ENCODE results near the gene CCNL2.

DNA sequence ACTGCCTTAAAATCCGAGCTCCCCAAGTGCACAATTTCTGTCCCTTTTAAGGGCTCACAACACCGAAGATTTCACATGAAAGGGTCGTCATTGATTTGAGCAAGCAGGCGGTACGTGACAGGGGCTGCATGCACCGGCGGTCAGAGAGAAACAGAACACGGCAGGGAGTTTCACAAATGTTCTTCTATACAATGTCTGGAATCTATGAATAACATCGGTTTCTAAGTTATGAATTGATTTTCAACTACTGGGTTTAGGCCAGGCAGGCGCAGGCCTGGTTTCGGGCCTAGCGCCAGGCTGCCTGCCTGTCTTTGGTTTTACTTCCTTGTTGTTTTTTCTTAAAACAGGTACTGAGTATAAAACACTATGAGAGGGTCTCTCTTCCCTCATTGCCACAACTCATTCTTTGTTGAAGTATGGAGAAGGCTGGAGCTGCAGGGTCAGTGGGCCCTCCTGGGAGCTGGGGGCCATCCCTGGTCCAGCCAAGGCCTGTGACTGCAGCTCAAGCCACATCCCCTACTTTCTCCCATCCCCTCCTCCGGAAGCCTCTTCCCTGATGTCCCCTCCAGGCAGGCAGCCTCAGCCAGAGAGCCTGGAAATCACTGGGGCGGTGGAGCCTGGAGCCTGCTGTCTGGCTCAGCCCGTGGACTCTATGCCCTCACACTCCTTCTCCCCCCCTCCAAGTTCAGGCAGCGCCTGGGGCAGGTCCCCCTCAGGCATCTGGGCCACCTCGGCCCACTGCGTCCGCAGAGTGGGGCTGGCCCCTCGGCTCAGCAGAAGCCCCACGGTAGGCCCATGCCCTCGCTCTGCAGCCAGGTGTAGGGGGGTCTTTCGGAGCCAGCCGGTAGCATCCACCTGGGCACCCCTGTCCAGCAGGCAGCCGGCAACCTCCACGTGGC, 19.6 kb upstream of the CCNL2 start:
- no peak for TF ChIP-seq CTCF (IDR thresholded peaks at IDR 0.05; ENCODE audit: low read depth, low read length, missing input control)
- no peak for TF ChIP-seq EGR1 (IDR thresholded peaks at IDR 0.05; ENCODE audit: low read depth in 2 of 2)
- TF ChIP-seq, protein P1, sequence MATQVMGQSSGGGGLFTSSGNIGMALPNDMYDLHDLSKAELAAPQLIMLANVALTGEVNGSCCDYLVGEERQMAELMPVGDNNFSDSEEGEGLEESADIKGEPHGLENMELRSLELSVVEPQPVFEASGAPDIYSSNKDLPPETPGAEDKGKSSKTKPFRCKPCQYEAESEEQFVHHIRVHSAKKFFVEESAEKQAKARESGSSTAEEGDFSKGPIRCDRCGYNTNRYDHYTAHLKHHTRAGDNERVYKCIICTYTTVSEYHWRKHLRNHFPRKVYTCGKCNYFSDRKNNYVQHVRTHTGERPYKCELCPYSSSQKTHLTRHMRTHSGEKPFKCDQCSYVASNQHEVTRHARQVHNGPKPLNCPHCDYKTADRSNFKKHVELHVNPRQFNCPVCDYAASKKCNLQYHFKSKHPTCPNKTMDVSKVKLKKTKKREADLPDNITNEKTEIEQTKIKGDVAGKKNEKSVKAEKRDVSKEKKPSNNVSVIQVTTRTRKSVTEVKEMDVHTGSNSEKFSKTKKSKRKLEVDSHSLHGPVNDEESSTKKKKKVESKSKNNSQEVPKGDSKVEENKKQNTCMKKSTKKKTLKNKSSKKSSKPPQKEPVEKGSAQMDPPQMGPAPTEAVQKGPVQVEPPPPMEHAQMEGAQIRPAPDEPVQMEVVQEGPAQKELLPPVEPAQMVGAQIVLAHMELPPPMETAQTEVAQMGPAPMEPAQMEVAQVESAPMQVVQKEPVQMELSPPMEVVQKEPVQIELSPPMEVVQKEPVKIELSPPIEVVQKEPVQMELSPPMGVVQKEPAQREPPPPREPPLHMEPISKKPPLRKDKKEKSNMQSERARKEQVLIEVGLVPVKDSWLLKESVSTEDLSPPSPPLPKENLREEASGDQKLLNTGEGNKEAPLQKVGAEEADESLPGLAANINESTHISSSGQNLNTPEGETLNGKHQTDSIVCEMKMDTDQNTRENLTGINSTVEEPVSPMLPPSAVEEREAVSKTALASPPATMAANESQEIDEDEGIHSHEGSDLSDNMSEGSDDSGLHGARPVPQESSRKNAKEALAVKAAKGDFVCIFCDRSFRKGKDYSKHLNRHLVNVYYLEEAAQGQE (IDR thresholded peaks at IDR 0.05): no peak
- no peak for TF ChIP-seq RAD21 (IDR thresholded peaks at IDR 0.05)
- no peak for TF ChIP-seq GABPA (IDR thresholded peaks at IDR 0.05 in 1 of 2, conservative IDR thresholded peaks at IDR 0.05 in 1 of 2)
- TF ChIP-seq JUND (IDR thresholded peaks at IDR 0.05): no peak
- TF ChIP-seq YY1 (IDR thresholded peaks at IDR 0.05): no peak
- no peak for TF ChIP-seq ZBTB33 (IDR thresholded peaks at IDR 0.05)
